Right forelimb (tissue), 1 donor: ENCODE measurements around the gene KRTAP4-16.
"Not testable (repeated sequence)": the region's sequence is repeated elsewhere in the genome, so short reads cannot be mapped to it uniquely, and the experiment has no call there.

Experiments used
- DNase-seq: peaks from one replicate; pipeline ENCODE4 v3.0.0-alpha.2; 2018

Gene KRTAP4-16

DNA sequence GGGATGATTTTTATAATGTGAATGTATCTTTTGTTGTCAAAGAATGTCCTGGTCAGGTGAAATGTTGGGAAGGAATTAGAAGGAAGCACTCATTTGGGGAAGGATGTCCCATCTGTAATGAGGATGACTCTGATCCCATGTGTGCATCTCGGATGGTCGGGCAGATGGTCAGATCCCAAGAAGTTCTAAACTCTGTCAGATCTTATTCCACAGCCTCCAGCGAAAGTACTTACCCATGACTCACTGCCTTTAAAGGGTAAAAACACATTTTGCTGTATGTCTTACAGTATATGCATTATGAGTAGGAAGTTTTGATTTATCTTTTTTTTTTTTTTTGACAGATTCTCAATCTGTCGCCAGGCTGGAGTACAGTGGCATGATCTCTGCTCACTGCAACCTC lies 16.7 kb upstream of the KRTAP4-16 start:
- DNase-seq = no peak

GRCh38 chr17:41117846-41118386 lies 15.9 kb upstream of the KRTAP4-16 start, which contains the start of gene KRTAP4-11:
Gene KRTAP4-11, minus strand, starts transcription at chr17:41118373. Its CDS starts 58 bp downstream, at chr17:41118315.
- DNase-seq = not testable (repeated sequence)

DNA sequence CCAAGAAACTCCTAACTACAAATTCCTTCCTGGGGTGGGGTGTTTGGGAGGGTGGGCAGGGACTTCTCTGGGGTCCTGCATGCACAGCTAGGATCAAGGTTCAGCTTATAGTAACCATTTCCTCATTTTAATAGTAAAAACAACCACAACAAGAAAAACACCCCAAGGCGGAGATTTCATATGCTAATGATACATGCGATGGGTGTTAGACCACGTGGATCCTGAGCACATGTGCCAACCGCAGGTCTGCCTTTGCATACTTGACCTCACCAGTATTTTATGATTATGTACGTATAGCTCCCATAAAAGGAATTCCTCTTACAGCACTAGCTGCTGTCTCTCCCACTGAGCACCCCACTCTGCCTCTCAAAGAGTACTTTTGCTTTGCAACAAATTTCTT lies 14.3 kb upstream of the KRTAP4-16 start:
- no peak for DNase-seq

- DNase-seq = no peak
Observed at GRCh38 chr17:41111151-41111885, 9.3 kb upstream of the KRTAP4-16 start.

DNA sequence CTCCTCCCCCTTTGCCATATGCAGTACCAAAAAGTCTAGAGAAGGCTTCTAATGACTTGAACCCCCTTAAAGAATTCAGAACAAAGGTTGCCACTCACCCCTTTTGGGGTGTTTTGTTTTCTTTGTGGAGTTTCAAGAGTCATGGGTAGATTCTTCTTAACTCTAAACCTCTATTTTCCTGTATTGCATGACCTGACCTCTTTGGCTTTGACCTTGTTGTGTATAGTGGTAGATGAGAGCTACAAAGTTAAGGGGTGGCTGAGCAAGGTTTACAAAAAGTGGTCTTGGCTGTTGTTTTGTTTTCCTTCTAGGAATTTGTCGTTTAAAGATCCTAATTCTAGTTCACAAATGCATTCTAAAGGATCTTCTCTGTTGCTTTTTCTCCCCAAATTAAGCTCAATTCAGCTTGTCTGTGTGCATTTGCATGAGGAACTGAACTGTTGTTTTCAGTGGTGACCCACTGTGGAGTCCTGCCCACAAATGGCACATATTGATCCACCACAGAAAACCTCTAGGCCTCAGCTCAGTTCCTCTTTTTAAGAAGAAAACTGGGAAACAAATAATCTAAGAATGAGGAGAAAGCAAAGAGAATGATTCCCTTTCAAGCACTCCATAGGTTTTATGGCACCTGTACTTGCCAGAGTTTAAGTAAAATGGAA lies 6.8 kb upstream of the KRTAP4-16 start:
- DNase-seq = not testable (repeated sequence)

- DNase-seq = no peak
Observed at GRCh38 chr17:41107941-41108450, 6.0 kb upstream of the KRTAP4-16 start.

- DNase-seq = not testable (repeated sequence)
Observed at GRCh38 chr17:41105347-41105746, 3.3 kb upstream of the KRTAP4-16 start, which contains the start of gene KRTAP4-9. Gene KRTAP4-9, plus strand, starts transcription at chr17:41105389. Its CDS starts 0 bp downstream, at chr17:41105389.

DNA sequence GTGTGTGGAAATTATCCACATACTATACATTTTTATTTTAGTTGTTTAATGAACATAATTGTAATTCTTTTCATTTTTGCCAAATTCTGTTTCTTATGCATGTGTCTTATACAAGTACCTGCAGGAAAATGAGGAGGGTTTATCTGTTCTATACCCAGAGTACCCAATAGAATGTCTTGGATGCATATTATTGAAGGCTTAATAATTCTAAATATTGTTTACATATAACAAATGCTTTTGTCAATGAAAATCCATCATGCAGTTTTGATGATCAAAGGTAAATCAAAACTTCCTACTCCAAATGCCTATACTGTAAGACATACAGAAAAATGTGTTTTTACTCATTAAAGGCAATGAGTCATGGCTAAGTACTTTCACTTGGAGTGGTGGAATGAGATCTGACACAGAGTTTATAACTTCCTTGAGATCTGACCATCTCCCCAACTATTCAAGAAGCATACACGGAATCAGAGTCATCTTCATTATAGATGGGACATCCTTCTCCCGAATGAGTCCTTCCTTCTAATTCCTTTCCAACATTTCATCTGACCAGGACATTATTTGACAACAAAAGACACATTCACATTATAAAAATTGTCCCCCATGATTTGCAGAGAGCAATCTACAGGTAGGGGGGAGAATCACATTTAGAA lies 2.5 kb upstream of the KRTAP4-16 start:
- not testable (repeated sequence) for DNase-seq

GRCh38 chr17:41103896-41104295 lies 1.9 kb upstream of the KRTAP4-16 start:
- DNase-seq = no peak

GRCh38 chr17:41099682-41100480 lies 2.1 kb downstream of the KRTAP4-16 start:
- not testable (repeated sequence) for DNase-seq

- no peak for DNase-seq
Observed at GRCh38 chr17:41098481-41098880, 3.5 kb downstream of the KRTAP4-16 start.

DNA sequence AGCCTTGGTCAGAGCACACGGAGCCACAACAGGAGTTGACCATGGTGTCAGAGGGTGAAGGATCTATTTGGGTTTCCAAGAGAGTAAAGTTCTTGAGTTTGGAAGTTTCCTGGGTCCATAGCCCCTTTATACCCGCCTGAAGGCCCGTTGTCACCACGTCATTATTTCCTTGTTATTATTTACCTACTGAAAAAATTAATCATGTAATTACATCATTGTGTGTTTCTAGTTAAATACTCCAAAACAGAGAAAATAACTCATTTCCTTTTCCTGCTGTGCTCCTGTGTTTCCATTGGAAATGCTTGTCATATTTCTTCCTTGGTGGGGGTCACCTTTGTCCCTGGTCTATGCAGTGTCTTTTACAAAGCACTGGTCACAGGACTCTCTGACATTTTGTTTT lies 4.0 kb downstream of the KRTAP4-16 start, which contains the start of gene KRTAP4-8:
KRTAP4-8 (minus strand) TSS at position 101 of the 400 bp plus-strand sequence; CDS start at position 43, 58 bp downstream.
- DNase-seq = no peak

- no peak for DNase-seq
Observed at GRCh38 chr17:41096055-41096454, 6.0 kb downstream of the KRTAP4-16 start.

GRCh38 chr17:41088760-41089352 lies 13.2 kb downstream of the KRTAP4-16 start:
- not testable (repeated sequence) for DNase-seq

GRCh38 chr17:41084100-41084856 lies 17.7 kb downstream of the KRTAP4-16 start, which contains the start of gene KRTAP4-7:
Gene KRTAP4-7, plus strand, starts transcription at chr17:41084150. Its CDS starts 57 bp downstream, at chr17:41084207.
- not testable (repeated sequence) for DNase-seq

DNA sequence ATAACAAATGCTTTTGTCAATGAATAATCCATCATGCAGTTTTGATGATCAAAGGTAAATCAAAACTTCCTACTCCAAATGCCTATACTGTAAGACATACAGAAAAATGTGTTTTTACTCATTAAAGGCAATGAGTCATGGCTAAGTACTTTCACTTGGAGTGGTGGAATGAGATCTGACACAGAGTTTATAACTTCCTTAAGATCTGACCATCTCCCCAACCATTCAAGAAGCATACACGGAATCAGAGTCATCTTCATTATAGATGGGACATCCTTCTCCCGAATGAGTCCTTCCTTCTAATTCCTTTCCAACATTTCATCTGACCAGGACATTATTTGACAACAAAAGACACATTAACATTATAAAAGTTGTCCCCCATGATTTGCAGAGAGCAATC lies 18.6 kb downstream of the KRTAP4-16 start:
- DNase-seq = not testable (repeated sequence)

DNA sequence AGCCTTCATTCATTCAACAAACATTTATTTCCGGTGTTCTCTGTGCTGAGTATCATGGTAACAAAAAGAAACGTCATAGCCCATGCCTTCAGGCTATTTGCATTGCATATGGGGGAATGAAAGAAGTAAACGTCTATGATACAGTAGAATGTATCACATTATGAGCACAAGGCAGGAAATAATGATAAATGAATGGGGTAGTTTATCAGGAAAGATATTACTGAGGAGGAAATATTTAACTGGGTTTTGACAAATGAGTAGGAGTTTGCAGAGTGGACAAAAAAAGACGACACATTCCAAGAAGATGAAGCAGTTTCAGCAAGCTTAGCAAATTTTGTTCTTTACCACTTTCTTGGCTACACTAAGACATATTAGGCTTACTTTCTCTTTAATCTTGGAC lies 19.4 kb downstream of the KRTAP4-16 start:
- DNase-seq = no peak

- no peak for DNase-seq
Observed at GRCh38 chr17:41076788-41077187, 25.2 kb downstream of the KRTAP4-16 start.

DNA sequence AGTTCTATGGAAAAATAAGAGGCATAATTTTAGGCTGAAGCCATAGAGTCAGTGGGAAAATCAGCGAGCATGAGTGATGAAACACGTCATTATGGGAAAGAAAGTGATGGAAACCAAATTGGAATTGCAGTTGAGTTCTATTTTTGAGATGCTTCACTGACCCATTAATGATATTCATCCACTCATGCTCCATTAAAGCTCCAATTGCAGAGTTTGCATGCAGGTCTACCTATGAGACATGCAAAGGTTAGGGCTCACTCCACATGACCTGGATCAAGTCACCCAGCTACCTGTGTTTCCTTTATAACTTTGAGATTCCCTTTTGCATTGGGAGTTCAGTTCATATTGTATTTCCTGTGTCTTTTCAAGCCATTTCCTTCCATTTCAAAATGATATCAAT lies 28.3 kb downstream of the KRTAP4-16 start:
- DNase-seq = no peak

DNA sequence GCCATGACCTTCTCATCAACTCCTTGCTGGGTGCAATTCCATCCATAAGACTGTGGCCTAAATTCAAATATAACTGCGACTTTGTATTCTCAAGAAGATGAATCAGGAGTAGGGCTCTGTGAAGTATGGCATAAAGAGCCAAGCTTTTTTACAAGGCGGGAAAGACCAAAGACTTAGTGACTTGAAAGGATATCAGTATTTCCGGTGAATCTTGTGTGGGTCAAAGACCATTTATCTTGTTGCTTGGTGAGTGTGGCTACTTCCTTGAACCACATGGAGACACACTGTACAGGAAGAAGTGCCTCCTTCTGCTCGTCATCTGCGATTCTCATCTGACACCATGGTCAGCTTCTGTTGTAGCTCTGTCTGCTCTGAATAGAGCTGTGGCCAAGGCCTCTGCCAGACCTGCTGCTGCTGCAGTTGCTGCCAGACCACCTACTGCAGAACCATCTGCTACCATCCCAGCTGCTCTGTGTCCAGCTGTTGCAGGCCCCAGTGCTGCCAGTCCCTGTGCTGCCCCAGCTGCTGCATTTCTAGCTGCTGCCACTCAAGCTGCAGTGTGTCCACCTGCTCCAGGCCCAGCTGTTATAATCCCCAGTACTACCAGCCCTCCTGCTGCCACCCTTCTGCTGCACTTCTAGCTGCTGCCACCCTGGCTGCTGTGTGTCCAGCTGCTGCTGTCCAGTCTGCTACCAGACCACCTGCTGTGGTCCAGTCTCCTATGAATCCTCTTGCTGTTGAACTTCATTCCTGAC lies 30.2 kb downstream of the KRTAP4-16 start:
- DNase-seq = no peak
